H9 (cell line): ENCODE results near the gene TMEM91. TPM values are rescaled to one million over a fixed set of nuclear protein-coding genes. Genes with fewer than 3 reads are reported as not detected.
A peak's percentile ranks its signal among the peaks of the same experiment; 100 is the strongest.

Source experiments
- DNase-seq: peaks from one replicate; pipeline ENCODE4 v3.0.0-alpha.2; 2017
- H2AFZ ChIP-seq: one replicate; pipeline ENCODE4 v1.6.1; 2013; ENCODE audit warnings: mild to moderate bottlenecking, low read length, control low read depth, moderate library complexity
- H2AK5ac ChIP-seq: 2 replicates; pipeline ENCODE4 v1.6.1; 2013; ENCODE audit warnings: low read length, control low read depth, mixed read lengths; ENCODE audit not compliant: insufficient read length
- H2BK120ac ChIP-seq: one replicate; pipeline ENCODE4 v1.6.1; 2013; ENCODE audit warnings: low read depth, mild to moderate bottlenecking, low read length, control low read depth, inconsistent platforms; ENCODE audit not compliant: poor library complexity, severe bottlenecking
- H2BK12ac ChIP-seq: 2 replicates; pipeline ENCODE4 v1.6.1; 2013; ENCODE audit warnings: low read length, control low read depth, mixed read lengths, low read depth; ENCODE audit not compliant: insufficient read length
- H2BK15ac ChIP-seq: 2 replicates; pipeline ENCODE4 v1.6.1; 2013; ENCODE audit warnings: low read depth, low read length, control low read depth
- H2BK20ac ChIP-seq: one replicate; pipeline ENCODE4 v1.6.1; 2013; ENCODE audit warnings: low read depth, mild to moderate bottlenecking, low read length, control low read depth, inconsistent platforms; ENCODE audit not compliant: poor library complexity, severe bottlenecking
- H2BK5ac ChIP-seq: 2 replicates; pipeline ENCODE4 v1.6.1; 2013; ENCODE audit warnings: low read length, control low read depth, mixed read lengths; ENCODE audit not compliant: insufficient read length
- H3K14ac ChIP-seq: 2 replicates; pipeline ENCODE4 v1.6.1; 2013; ENCODE audit warnings: low read length, control low read depth; ENCODE audit not compliant: insufficient read depth
- H3K18ac ChIP-seq: 2 replicates; pipeline ENCODE4 v1.6.1; 2013; ENCODE audit warnings: low read depth, mild to moderate bottlenecking, mixed read lengths, low read length, control low read depth; ENCODE audit not compliant: insufficient read length
- H3K23ac ChIP-seq: 2 replicates; pipeline ENCODE4 v1.6.1; 2013; ENCODE audit warnings: low read length, control low read depth, mixed read lengths, low read depth; ENCODE audit not compliant: insufficient read length
- H3K23me2 ChIP-seq: 2 replicates; pipeline ENCODE4 v1.6.1; 2013; ENCODE audit warnings: low read depth, mild to moderate bottlenecking, mixed read lengths, low read length, control low read depth; ENCODE audit not compliant: insufficient read length, poor library complexity, severe bottlenecking
- H3K27ac ChIP-seq: 2 replicates; pipeline ENCODE4 v1.5.1; 2013; ENCODE audit warnings: low read length, control low read depth, mixed read lengths, low read depth; ENCODE audit not compliant: insufficient read length
- H3K27me3 ChIP-seq: 2 replicates; pipeline ENCODE4 v1.6.1; 2013; ENCODE audit warnings: low read length, control low read depth, inconsistent platforms; ENCODE audit not compliant: insufficient read depth
- H3K4ac ChIP-seq: 2 replicates; pipeline ENCODE4 v1.6.1; 2013; ENCODE audit warnings: low read depth, mild to moderate bottlenecking, control low read depth, inconsistent platforms, low read length, moderate library complexity
- H3K4me1 ChIP-seq: 2 replicates; pipeline ENCODE4 v1.6.1; 2013; ENCODE audit warnings: low read length, control low read depth, inconsistent platforms; ENCODE audit not compliant: insufficient read depth
- H3K4me2 ChIP-seq: 2 replicates; pipeline ENCODE4 v1.6.1; 2013; ENCODE audit warnings: low read length, control low read depth, mixed read lengths; ENCODE audit not compliant: insufficient read length, insufficient read depth
- H3K56ac ChIP-seq: 2 replicates; pipeline ENCODE4 v1.6.1; 2013; ENCODE audit warnings: low read depth, mild to moderate bottlenecking, mixed read lengths, low read length, control low read depth; ENCODE audit not compliant: insufficient read length
- H3K79me1 ChIP-seq: 2 replicates; pipeline ENCODE4 v1.6.1; 2013; ENCODE audit warnings: low read depth, mild to moderate bottlenecking, moderate library complexity, low read length, control low read depth, inconsistent platforms; ENCODE audit not compliant: insufficient read depth, poor library complexity, severe bottlenecking
- H3K79me2 ChIP-seq: 2 replicates; pipeline ENCODE4 v1.6.1; 2013; ENCODE audit warnings: low read length, control low read depth, inconsistent platforms; ENCODE audit not compliant: insufficient read depth
- H3K9ac ChIP-seq: 2 replicates; pipeline ENCODE4 v1.6.1; 2013; ENCODE audit warnings: low read length, control low read depth, mixed read lengths; ENCODE audit not compliant: insufficient read length; ENCODE audit errors: extremely low read depth
- H3K9me3 ChIP-seq: one replicate; pipeline ENCODE4 v1.6.1; 2013; ENCODE audit warnings: low read depth, low read length, inconsistent platforms; ENCODE audit not compliant: control insufficient read depth
- H3T11ph ChIP-seq: one replicate; pipeline ENCODE4 v1.6.1; 2013; ENCODE audit warnings: mild to moderate bottlenecking, low read length, control low read depth, inconsistent platforms
- H4K20me1 ChIP-seq: one replicate; pipeline ENCODE4 v1.6.1; 2013; ENCODE audit not compliant: control insufficient read depth, insufficient read length, insufficient read depth
- H4K5ac ChIP-seq: 2 replicates; pipeline ENCODE4 v1.6.1; 2013; ENCODE audit warnings: low read depth, mild to moderate bottlenecking, mixed read lengths, low read length, control low read depth; ENCODE audit not compliant: insufficient read length
- H4K8ac ChIP-seq: replicated peaks from 2 replicates; pipeline ENCODE4 v1.6.1; 2013; ENCODE audit warnings: low read length, control low read depth, mixed read lengths, low read depth; ENCODE audit not compliant: insufficient read length
- H4K91ac ChIP-seq: 2 replicates; pipeline ENCODE4 v1.6.1; 2013; ENCODE audit warnings: low read depth, mild to moderate bottlenecking, moderate library complexity, mixed read lengths, low read length, control low read depth; ENCODE audit not compliant: insufficient read length
- H3K27ac Mint-ChIP-seq, 3 experiments: 2 replicates in 2 of 3; 3 replicates in 1 of 3; pipeline ENCODE4 v1.8.0; 2020 to 2021; ENCODE audit warnings: mixed read lengths in 3 of 3, mild to moderate bottlenecking in 1 of 3, moderate library complexity in 1 of 3
- H3K27me3 Mint-ChIP-seq: 2 replicates; pipeline ENCODE4 v1.8.0; 2021; ENCODE audit warnings: low read depth, mild to moderate bottlenecking, moderate library complexity, mixed read lengths
- H3K36me3 Mint-ChIP-seq, 3 experiments: 2 replicates in 2 of 3; 3 replicates in 1 of 3; pipeline ENCODE4 v1.8.0; 2020 to 2021; ENCODE audit warnings: low read depth in 3 of 3, mixed read lengths in 3 of 3; ENCODE audit not compliant: insufficient read depth in 1 of 3
- H3K4me1 Mint-ChIP-seq, 2 experiments: 2 replicates each; pipeline ENCODE4 v1.8.0; 2020; ENCODE audit warnings: mixed read lengths in 2 of 2
- H3K4me3 Mint-ChIP-seq, 2 experiments: 2 replicates in 1 of 2; 3 replicates in 1 of 2; pipeline ENCODE4 v1.8.0; 2020 to 2021; ENCODE audit warnings: mild to moderate bottlenecking in 2 of 2, mixed read lengths in 2 of 2, moderate library complexity in 1 of 2
- H3K9me3 Mint-ChIP-seq, 2 experiments: 2 replicates in 1 of 2; 3 replicates in 1 of 2; pipeline ENCODE4 v1.8.0; 2020; ENCODE audit warnings: mild to moderate bottlenecking in 2 of 2, mixed read lengths in 2 of 2, moderate library complexity in 1 of 2
- CTCF ChIP-seq: fragments of 200-600 bp; sonication (generic); conservative IDR thresholded peaks from 3 replicates; pipeline ENCODE4 v1.8.0; 2021; ENCODE audit warnings: antibody characterized with exemption, mild to moderate bottlenecking
- WGBS: extraction: QIAGEN DNeasy Blood & Tissue Kit; methylation state at CpG from one replicate; pipeline ENCODE4 v1.1.7; 2013; ENCODE audit warnings: missing lambda C conversion rate, low lambda C conversion rate, mixed read lengths; ENCODE audit not compliant: insufficient read length; ENCODE audit errors: extremely low coverage; 5-methylcytosine and 5-hydroxymethylcytosine counted together
- total RNA-seq: library from RNA; stranded (reverse); gene quantifications from 2 replicates; pipeline ENCODE4 v1.2.1, GENCODE V29; 2021

The TMEM91 gene
- total RNA-seq, 1 experiment from 2014 or later: 5.7 TPM

DNA sequence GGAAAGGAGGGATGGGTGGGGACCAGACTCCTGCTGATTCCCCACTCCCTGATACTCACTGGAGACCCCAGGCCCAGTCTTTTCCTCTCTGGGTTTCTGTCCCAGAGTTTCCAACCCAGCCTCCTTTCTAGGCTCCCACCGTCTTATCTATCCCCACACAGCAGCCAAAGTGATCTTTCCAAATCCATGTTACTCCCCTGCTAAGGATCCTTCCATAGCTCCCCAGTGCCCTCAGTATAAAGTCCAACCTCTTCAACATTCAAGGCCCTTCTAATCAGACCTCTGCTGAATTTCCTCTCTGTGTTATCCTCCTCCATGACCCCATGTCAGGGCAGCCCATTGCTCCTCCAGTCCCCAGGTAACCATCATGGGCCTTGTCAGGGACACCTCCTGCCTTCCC is 21.3 kb upstream of the TMEM91 start:
- no peak overlapping the region for H3K14ac ChIP-seq
- TF ChIP-seq CTCF: no peak
- no peak overlapping the region for H4K8ac ChIP-seq
- H3K4me3 Mint-ChIP-seq: peak overlapping the region; percentile 1 to 16; a peak in 3 of 5 replicates
- peaks cover 26% of the 10 kb centered on the region for H3K23me2 ChIP-seq
- peaks cover 38% of the 10 kb centered on the region for H3K27me3 Mint-ChIP-seq
- H3K56ac ChIP-seq: no peak overlapping the region
- peaks cover 10% of the 10 kb centered on the region; the same call in 1 of the 2 replicates for H3K27me3 ChIP-seq
- H4K5ac ChIP-seq: no peak overlapping the region
- no peak overlapping the region for H2BK15ac ChIP-seq
- no peaks in the 10 kb centered on the region for H3K79me2 ChIP-seq
- no peak for DNase-seq
- H2BK12ac ChIP-seq: no peak overlapping the region
- no peak overlapping the region for H3T11ph ChIP-seq
- H2AK5ac ChIP-seq: no peak overlapping the region
- no peak overlapping the region for H2BK5ac ChIP-seq
- no peak overlapping the region for H3K4me2 ChIP-seq
- H3K4me1 Mint-ChIP-seq: peaks cover 21 to 22% of the 10 kb centered on the region in 2 experiments
- no peak overlapping the region for H3K4ac ChIP-seq
- no peak overlapping the region for H3K18ac ChIP-seq
- no peaks in the 10 kb centered on the region for H3K9me3 ChIP-seq
- H3K27ac ChIP-seq: no peak overlapping the region
- no peaks in the 10 kb centered on the region for H3K79me1 ChIP-seq
- no CpG with 5 or more reads among the region's 1 CpG for WGBS
- H3K36me3 Mint-ChIP-seq: peaks cover 0 to 10% (median 2%) of the 10 kb centered on the region in 3 experiments; a peak in 4 of 7 replicates
- H3K9ac ChIP-seq: no peak overlapping the region
- H3K27ac Mint-ChIP-seq: no peak overlapping the region
- H4K91ac ChIP-seq: no peak overlapping the region
- no peak overlapping the region for H2AFZ ChIP-seq
- H3K4me1 ChIP-seq: no peaks in the 10 kb centered on the region; the same call in 1 of the 2 replicates
- H2BK120ac ChIP-seq: no peak overlapping the region
- H2BK20ac ChIP-seq: no peak overlapping the region
- H3K9me3 Mint-ChIP-seq: no peaks in the 10 kb centered on the region; a peak in 1 of 5 replicates
- H4K20me1 ChIP-seq: no peaks in the 10 kb centered on the region
- H3K23ac ChIP-seq: no peak overlapping the region
